ENCODE measurements around the gene ISYNA1.

DNA sequence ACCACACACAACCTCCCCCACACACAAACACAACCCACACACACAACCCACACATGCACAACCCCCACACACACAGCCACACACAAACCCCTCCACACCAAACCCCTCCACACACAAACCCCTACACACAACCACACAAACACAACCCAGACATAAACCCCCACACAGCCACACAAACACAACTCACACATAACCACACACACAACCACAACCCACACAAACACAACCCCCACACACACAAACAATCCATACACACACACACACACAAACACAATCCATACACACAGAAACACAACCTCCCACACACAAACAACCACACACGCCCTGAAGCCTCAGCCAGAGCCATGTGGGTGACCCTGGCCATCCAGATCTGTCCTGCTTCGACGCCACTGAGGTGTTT is 30.0 kb upstream of the ISYNA1 start:
- TF ChIP-seq, protein P1, sequence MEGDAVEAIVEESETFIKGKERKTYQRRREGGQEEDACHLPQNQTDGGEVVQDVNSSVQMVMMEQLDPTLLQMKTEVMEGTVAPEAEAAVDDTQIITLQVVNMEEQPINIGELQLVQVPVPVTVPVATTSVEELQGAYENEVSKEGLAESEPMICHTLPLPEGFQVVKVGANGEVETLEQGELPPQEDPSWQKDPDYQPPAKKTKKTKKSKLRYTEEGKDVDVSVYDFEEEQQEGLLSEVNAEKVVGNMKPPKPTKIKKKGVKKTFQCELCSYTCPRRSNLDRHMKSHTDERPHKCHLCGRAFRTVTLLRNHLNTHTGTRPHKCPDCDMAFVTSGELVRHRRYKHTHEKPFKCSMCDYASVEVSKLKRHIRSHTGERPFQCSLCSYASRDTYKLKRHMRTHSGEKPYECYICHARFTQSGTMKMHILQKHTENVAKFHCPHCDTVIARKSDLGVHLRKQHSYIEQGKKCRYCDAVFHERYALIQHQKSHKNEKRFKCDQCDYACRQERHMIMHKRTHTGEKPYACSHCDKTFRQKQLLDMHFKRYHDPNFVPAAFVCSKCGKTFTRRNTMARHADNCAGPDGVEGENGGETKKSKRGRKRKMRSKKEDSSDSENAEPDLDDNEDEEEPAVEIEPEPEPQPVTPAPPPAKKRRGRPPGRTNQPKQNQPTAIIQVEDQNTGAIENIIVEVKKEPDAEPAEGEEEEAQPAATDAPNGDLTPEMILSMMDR (IDR thresholded peaks at IDR 0.05): no peak
- TF ChIP-seq POLR2A (IDR thresholded peaks at IDR 0.05): no peak

All from Peyer's patch (tissue), 4 donors.